Measurements from ENCODE around the gene SEMA4G. TPM values are rescaled to one million over a fixed set of nuclear protein-coding genes. Genes with fewer than 3 reads are reported as not detected.
A peak's percentile ranks its signal among the peaks of the same experiment; 100 is the strongest.

SEMA4G gene
- total and polyA plus RNA-seq, 2 of the 13 experiments (the other 11 are each of a cell fraction or from before 2014, with no cell fraction given) = 46.2 to 207 TPM

DNA sequence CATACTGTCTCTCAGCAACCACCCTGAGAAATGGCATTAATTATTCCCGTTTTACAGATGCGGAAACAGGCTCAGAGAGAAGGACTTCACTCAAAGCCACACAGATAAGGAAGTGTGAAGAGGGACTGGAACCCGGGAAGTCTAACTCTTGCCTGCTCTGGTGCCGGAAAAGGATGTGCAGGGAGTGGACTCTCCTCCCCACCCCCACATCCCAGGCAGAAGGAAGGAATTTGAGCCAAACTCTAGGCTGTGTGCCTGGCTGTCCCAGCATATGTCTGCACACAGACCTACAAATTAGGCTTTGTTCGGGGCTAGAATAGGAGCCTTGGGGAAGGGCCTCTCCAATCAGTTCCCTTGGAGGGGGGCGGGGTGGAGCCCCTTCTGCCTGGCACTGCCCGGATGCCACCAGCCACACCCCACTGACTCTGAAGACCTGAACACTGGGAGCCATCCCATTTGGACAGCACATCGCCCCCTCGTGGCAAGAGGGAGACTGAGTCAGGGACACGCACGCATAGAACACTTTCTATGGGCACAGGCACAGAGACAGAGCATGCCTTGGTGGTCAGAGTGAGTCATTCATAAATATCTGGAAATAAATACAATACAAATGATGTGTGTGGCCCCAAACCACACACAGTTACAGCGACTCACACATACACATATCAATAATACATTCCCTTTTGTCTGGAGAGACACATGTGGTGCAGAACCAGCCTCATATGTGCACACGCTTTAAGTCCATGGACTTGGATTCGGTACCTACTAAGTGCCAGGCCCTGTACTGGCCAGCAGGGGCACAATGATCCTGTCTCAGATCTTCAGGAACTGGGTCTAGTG, 43.4 kb downstream of the SEMA4G start (continued):
- no peak for TF ChIP-seq CAMTA2 (CRISPR knock-in tag; IDR thresholded peaks at IDR 0.05; ENCODE audit: borderline replicate concordance)
- TF ChIP-seq IKZF4 (CRISPR knock-in tag; IDR thresholded peaks at IDR 0.05; ENCODE audit: borderline replicate concordance, low read depth, not compliant biosample characterization) = no peak
- 0 out of 2 replicates have a peak, but pooled peaks have one; percentile 21 for TF ChIP-seq ZNF891 (CRISPR knock-in tag; IDR thresholded peaks at IDR 0.05)
- TF ChIP-seq, protein P1, sequence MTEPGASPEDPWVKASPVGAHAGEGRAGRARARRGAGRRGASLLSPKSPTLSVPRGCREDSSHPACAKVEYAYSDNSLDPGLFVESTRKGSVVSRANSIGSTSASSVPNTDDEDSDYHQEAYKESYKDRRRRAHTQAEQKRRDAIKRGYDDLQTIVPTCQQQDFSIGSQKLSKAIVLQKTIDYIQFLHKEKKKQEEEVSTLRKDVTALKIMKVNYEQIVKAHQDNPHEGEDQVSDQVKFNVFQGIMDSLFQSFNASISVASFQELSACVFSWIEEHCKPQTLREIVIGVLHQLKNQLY (CRISPR knock-in tag; IDR thresholded peaks at IDR 0.05) = no peak
- TF ChIP-seq, protein P2, sequence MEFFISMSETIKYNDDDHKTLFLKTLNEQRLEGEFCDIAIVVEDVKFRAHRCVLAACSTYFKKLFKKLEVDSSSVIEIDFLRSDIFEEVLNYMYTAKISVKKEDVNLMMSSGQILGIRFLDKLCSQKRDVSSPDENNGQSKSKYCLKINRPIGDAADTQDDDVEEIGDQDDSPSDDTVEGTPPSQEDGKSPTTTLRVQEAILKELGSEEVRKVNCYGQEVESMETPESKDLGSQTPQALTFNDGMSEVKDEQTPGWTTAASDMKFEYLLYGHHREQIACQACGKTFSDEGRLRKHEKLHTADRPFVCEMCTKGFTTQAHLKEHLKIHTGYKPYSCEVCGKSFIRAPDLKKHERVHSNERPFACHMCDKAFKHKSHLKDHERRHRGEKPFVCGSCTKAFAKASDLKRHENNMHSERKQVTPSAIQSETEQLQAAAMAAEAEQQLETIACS (CRISPR knock-in tag; IDR thresholded peaks at IDR 0.05) = no peak
- TF ChIP-seq, protein P3, sequence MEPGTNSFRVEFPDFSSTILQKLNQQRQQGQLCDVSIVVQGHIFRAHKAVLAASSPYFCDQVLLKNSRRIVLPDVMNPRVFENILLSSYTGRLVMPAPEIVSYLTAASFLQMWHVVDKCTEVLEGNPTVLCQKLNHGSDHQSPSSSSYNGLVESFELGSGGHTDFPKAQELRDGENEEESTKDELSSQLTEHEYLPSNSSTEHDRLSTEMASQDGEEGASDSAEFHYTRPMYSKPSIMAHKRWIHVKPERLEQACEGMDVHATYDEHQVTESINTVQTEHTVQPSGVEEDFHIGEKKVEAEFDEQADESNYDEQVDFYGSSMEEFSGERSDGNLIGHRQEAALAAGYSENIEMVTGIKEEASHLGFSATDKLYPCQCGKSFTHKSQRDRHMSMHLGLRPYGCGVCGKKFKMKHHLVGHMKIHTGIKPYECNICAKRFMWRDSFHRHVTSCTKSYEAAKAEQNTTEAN (CRISPR knock-in tag; conservative IDR thresholded peaks at IDR 0.05) = no peak
- no peak for TF ChIP-seq SATB2 (CRISPR knock-in tag; IDR thresholded peaks at IDR 0.05)
- TF ChIP-seq, protein P4, sequence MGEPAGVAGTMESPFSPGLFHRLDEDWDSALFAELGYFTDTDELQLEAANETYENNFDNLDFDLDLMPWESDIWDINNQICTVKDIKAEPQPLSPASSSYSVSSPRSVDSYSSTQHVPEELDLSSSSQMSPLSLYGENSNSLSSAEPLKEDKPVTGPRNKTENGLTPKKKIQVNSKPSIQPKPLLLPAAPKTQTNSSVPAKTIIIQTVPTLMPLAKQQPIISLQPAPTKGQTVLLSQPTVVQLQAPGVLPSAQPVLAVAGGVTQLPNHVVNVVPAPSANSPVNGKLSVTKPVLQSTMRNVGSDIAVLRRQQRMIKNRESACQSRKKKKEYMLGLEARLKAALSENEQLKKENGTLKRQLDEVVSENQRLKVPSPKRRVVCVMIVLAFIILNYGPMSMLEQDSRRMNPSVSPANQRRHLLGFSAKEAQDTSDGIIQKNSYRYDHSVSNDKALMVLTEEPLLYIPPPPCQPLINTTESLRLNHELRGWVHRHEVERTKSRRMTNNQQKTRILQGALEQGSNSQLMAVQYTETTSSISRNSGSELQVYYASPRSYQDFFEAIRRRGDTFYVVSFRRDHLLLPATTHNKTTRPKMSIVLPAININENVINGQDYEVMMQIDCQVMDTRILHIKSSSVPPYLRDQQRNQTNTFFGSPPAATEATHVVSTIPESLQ (CRISPR knock-in tag; conservative IDR thresholded peaks at IDR 0.05) = no peak
- no peak for TF ChIP-seq CEBPB (IDR thresholded peaks at IDR 0.05; ENCODE audit: borderline replicate concordance, low read depth, low read length)
- no peak for TF ChIP-seq ZNF510 (CRISPR knock-in tag; IDR thresholded peaks at IDR 0.05; ENCODE audit: low read depth)
- TF ChIP-seq ZNF335 (CRISPR knock-in tag; IDR thresholded peaks at IDR 0.05) = 0 out of 2 replicates have a peak, but pooled peaks have one; percentile 32
- no peak for TF ChIP-seq ATRX (CRISPR knock-in tag; IDR thresholded peaks at IDR 0.05; ENCODE audit: borderline replicate concordance)
- peak; percentile 14; the same call in 1 of the 2 replicates for TF ChIP-seq MIER3 (CRISPR knock-in tag; IDR thresholded peaks at IDR 0.05; ENCODE audit: borderline replicate concordance)
- TF ChIP-seq, protein P5, sequence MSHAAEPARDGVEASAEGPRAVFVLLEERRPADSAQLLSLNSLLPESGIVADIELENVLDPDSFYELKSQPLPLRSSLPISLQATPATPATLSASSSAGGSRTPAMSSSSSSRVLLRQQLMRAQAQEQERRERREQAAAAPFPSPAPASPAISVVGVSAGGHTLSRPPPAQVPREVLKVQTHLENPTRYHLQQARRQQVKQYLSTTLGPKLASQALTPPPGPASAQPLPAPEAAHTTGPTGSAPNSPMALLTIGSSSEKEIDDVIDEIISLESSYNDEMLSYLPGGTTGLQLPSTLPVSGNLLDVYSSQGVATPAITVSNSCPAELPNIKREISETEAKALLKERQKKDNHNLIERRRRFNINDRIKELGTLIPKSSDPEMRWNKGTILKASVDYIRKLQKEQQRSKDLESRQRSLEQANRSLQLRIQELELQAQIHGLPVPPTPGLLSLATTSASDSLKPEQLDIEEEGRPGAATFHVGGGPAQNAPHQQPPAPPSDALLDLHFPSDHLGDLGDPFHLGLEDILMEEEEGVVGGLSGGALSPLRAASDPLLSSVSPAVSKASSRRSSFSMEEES (CRISPR knock-in tag; IDR thresholded peaks at IDR 0.05) = no peak
- peak; percentile 64; the same call in 1 of the 2 replicates for TF ChIP-seq ZNF136 (CRISPR knock-in tag; IDR thresholded peaks at IDR 0.05; ENCODE audit: low read depth)
- TF ChIP-seq TSC22D2 (CRISPR knock-in tag; IDR thresholded peaks at IDR 0.05; ENCODE audit: borderline replicate concordance) = no peak
- no peak for TF ChIP-seq PCBP2 (optimal IDR thresholded peaks at IDR 0.05; ENCODE audit: low read depth, low read length, poor library complexity, severe bottlenecking)
- TF ChIP-seq, protein P6, sequence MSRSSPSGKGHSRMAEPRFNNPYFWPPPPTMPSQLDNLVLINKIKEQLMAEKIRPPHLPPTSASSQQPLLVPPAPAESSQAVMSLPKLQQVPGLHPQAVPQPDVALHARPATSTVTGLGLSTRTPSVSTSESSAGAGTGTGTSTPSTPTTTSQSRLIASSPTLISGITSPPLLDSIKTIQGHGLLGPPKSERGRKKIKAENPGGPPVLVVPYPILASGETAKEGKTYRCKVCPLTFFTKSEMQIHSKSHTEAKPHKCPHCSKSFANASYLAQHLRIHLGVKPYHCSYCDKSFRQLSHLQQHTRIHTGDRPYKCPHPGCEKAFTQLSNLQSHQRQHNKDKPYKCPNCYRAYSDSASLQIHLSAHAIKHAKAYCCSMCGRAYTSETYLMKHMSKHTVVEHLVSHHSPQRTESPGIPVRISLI (CRISPR knock-in tag; IDR thresholded peaks at IDR 0.05; ENCODE audit: borderline replicate concordance) = no peak
- no peak for TF ChIP-seq EZH2 (conservative IDR thresholded peaks at IDR 0.05; ENCODE audit: low read depth, low read length)
- TF ChIP-seq NCOA2 (CRISPR knock-in tag; IDR thresholded peaks at IDR 0.05) = no peak
- TF ChIP-seq GATAD2A (CRISPR knock-in tag; IDR thresholded peaks at IDR 0.05) = peak; percentile 31; the same call in 1 of the 2 replicates
